GM13976 (cell line): ENCODE data around the gene PSMD12.

Experiments
- DNase-seq: peaks from one replicate; pipeline ENCODE4 v3.0.0; 2012; ENCODE audit warnings: low spot score
- in situ Hi-C: fragments of 300-500 bp; cut with MboI; formaldehyde crosslinking; loops from one replicate; pipeline ENCODE4 v1.12.0; 2022; ENCODE audit warnings: low sequenced_read_pairs, mixed read lengths, inconsistent platforms; ENCODE audit not compliant: unreplicated experiment
- TF ChIP-seq, protein P1 (sequence below): IDR thresholded peaks from 2 replicates; pipeline ENCODE4 v1.5.1; 2012; ENCODE audit warnings: borderline replicate concordance, mild to moderate bottlenecking; ENCODE audit not compliant: insufficient read depth; ENCODE audit errors: extremely low read depth, missing control alignments, control extremely low read depth

Gene PSMD12

DNA sequence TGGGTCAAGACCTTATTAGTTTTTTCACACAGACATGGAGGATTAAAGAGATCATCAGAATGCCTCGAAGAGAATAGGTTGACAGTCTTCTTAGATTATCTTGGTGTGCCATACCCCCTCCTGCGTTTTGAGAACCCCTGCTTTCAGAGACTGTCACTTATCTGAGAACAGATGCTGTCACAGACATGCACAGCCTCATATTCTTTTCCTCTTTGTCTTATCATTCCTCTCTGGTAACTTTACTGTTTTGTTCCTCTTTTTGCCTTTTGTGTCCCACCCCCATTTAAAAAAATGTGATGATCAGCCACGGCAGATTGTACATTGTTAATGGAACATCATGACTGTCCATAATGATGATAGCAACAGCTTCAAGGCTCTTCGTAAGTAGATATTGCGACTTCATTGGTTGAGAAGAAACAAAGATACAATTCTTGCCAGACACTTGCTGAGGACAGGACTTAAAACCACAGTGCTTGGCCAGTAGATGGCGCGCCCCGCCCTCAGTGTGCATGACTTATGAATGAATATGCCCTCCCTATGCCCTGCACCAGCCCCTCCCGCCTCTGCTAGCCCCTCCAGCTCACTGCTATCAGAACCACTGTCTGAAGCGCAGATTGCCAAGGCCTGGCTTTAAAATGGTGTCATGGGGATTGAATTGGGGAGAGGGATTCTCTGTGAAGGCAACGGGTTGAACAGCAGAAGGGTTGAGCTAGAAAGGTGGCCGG is 8.1 kb upstream of the PSMD12 start:
- peak; percentile 84 for DNase-seq
- TF ChIP-seq, protein P1, sequence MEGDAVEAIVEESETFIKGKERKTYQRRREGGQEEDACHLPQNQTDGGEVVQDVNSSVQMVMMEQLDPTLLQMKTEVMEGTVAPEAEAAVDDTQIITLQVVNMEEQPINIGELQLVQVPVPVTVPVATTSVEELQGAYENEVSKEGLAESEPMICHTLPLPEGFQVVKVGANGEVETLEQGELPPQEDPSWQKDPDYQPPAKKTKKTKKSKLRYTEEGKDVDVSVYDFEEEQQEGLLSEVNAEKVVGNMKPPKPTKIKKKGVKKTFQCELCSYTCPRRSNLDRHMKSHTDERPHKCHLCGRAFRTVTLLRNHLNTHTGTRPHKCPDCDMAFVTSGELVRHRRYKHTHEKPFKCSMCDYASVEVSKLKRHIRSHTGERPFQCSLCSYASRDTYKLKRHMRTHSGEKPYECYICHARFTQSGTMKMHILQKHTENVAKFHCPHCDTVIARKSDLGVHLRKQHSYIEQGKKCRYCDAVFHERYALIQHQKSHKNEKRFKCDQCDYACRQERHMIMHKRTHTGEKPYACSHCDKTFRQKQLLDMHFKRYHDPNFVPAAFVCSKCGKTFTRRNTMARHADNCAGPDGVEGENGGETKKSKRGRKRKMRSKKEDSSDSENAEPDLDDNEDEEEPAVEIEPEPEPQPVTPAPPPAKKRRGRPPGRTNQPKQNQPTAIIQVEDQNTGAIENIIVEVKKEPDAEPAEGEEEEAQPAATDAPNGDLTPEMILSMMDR, result peak; percentile 91
- in situ Hi-C loops, result loop anchor here (10.0 to 25.0 kb wide), 2 partner anchors 213 to 310 kb away; no protein-coding TSS in a partner anchor

DNA sequence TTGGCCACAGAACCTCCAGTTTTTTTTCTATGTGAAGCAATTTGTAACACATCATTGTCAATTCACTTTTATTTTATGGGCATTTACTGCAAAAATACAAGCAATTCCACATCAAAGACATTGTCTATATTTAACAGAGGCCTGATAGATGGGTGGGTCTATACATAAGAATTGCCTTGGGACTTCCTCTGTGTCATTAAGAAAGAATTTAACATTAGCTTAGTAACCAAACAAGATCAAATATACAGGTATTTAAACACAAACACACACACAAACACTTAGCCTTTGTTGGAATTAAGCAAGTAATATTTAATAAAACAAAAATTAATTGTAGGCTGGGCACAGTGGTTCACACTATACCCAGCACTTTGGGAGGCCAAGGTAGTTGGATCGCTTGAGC is 6.4 kb upstream of the PSMD12 start:
- TF ChIP-seq, protein P1, result no peak
- in situ Hi-C loops, result loop anchor here (10.0 kb wide), 1 partner anchor 312 kb away; no protein-coding TSS in a partner anchor
- no peak for DNase-seq

DNA sequence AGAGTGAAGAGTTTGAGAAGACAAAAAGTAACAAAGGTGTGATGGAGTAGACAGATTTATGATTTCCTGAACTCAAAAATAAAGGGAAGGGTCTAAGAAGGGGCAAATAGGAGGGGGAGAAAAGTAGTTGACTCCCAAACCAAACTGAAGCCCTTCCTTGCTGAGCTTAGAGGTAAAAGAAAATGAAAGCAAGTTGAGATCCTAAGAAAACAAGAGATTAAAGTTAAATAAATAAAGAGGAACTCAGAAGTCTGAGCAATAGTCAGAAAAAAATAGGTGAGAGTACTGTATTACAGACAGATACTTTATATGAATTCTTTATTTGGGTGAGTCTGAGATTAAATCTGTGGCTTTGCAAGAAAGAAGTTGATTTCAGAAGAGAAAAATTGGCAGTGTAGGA is 3.3 kb upstream of the PSMD12 start:
- in situ Hi-C loops, result loop anchor here (10.0 kb wide), 1 partner anchor 315 kb away; no protein-coding TSS in a partner anchor
- TF ChIP-seq, protein P1, result no peak
- no peak for DNase-seq

DNA sequence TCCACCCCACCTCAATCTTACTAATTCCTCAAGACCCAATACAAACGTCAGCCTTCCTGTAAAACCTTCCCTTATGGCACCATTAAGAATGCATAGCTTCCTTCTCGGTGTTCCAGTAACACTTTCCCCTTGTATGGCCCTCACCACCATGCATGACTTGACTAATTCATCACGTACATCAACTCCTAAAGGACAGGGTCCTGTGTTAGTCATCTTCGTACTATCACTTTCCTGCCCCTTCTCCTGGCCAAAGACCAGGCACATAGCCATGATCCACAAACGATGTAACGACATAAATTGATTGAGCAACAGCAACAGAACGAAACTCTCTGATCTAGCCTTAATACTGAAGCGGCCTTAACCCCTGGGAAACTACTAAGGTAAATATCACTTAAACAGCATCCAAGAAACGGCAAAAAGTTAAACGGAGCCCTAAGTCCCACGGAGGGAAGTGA is 612 bp downstream of the PSMD12 start:
- in situ Hi-C loops, result no loop called here
- DNase-seq, result no peak
- TF ChIP-seq, protein P1, result no peak

DNA sequence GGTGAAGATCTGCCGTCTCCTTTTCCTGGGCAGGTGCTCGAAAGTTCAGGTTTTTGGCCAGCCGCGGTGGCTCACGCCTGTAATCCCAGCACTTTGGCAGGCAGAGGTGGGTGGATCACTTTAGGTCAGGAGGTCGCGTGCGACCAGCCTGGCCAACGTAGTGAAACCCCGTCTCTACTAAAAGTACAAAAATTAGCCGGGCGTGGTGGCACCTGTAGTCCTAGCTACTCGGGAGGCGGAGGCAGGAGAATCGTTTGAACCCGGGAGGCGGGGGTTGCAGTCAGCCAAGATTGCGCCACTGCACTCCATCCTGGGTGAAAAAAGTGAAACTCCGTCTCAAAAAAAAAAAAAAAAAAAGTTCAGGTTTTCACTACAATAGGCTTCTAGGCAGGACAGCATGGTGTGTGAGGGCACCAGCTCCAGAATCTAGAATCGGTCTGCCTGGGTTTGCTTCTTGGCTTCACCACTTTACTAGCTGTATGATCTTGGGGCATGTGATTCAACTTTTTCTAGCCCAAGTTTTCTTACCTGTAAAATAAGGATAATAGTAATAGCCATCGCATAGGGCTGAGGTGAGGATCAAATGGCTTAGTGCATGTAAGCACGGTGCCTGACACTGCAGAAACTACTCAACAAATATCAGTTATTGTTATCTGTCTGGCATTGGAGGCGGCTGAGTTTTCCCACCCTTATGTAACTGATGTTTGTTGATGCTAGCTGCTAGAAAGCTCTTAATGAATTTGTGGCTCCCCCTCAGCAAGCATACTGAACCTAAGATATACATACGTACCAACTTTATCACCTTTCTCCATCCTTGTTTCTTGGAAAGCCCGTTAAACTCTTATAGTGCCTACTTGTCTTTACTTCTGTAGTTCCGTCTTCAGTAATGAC is 1.3 kb downstream of the PSMD12 start:
- DNase-seq, result no peak
- in situ Hi-C loops, result no loop called here

DNA sequence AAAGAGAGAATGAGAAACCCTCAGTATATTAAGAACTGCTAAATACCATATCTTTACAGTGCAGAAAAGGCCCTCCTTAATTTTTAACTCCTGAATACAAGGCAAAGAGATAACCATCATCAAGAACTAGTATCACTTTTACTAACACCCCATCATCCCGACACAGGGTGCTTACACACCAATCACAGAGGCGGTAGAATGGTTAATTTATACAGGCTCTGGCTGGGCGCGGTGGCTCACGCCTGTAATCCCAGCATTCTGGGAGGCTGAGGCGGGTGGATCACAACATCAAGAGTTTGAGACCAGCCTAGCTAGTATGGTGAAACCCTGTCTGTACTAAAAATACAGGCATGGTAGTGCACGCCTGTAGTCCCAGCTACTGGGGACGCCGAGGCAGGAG is 4.2 kb downstream of the PSMD12 start:
- DNase-seq, result no peak
- TF ChIP-seq, protein P1, result no peak
- in situ Hi-C loops, result no loop called here

More for the DNA sequence above, 1.3 kb downstream of the PSMD12 start:
- TF ChIP-seq, protein P1, result no peak
